ENCODE measurements around the gene CRISPLD2. TPM values are rescaled to one million over a fixed set of nuclear protein-coding genes. Genes with fewer than 3 reads are reported as not detected.
"Not testable (repeated sequence)": the region's sequence is repeated elsewhere in the genome, so short reads cannot be mapped to it uniquely, and the experiment has no call there.

Gene CRISPLD2
- polyA plus RNA-seq, 3 donors, result 6.7 to 9.2 (median 7.8) TPM

DNA sequence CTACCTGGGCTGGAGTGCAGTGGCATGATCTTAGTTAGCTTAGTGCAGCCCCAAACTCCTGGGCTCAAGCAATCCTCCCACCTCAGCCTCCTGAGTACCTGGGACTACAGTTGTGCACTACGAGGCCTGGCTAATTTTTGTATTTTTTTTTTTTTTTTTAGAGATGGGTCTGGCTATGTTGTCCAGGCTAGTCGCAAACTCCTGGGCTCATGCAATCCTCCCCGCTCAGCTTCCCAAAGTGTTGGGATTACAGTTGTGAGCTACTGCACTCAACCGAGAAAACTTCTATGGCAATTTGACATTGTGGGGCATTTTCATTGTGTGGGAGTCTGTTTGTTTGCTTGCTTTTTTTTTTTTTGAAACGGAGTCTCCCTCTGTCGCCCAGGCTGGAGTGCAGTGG is 30.0 kb downstream of the CRISPLD2 start:
- DNase-seq (ENCODE audit: extremely low read depth in 1 of 11, low read depth in 9 of 11, low spot score in 4 of 11), result no peak

DNA sequence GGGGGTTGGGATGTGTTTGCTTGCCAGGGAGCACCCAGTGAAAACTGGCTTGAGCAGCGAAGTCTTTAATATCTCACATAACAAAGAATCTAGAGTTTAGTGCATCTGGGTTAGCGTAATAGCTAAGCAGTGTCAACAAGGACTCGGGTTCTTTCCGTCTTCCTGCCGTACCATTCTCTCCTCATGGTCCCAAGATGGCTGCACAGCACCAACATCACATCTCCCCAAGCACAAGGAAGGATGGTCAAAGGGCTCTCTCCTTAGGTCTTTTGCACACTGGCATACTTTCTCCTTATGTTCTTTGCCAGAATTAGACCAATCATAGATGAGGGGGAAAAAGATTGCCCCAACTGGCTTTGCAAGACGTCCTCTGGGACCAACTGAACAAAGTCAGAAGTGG is 30.9 kb downstream of the CRISPLD2 start:
- no peak for DNase-seq (ENCODE audit: extremely low read depth in 1 of 11, low read depth in 9 of 11, low spot score in 4 of 11)

DNA sequence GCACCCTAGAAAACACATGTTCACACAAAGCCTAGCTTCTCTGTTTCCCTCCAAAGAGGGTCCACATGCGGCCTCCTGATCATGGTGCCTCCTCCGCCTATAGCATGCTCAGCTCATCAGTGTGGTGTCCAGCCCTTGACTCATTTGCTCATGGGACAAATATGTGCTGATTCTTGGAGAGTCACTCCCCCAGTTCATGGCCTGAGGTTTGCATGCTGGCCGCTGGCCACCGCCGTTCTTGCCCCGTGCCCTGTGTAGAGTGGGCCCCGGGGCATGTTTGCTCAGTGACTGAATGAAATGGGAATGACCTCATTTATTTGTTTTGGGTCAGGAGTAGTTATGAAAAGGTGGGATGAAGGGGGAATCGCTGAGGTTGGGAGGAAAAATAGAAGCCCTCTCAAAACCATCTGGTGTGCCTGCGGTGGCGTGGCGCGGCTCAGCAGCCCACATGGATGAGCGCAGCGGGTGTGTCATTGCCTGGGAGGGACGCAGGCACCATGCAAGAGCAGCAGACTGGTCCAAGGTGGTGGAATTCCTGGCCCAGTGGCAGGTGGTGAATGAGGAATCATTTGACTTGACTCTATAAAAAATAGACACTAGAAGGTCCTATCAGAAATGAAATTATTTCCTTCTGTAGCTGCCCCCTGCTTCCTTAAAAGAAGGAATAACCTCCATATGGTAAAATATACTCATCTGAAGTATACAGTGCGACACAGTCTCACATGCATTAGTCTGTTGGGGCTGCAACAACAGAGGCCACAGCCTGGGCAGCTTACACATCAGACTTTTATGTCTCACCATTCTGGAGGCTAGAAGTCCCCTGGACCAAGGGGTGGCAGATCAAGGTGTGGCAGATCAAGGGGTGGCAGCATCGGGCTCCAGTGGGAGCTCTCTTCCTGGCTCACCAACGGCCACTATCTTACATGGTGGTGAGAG is 31.7 kb downstream of the CRISPLD2 start:
- DNase-seq (ENCODE audit: extremely low read depth in 1 of 11, low read depth in 9 of 11, low spot score in 4 of 11), result no peak

DNA sequence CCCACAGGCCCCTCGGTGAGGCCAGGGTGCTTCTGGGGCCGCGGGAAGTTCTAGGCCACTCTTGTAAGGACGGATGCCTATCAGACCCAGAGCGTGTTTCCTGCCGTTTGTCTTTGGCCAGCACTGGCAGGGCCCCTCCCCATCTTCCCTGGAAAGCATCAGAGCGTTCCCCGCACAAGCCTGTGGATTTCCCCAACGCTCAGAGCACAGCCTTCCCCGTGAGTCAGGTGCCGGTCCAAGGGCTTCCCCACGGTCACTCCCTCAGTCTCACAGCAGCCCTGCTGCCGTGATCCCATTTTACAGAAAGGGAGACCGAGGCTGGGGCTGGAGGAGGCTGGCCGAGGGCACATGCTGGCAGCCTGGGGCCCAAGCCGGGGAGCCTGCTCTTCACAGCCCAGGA is 33.7 kb downstream of the CRISPLD2 start:
- no peak for DNase-seq (ENCODE audit: extremely low read depth in 1 of 11, low read depth in 9 of 11, low spot score in 4 of 11)

DNA sequence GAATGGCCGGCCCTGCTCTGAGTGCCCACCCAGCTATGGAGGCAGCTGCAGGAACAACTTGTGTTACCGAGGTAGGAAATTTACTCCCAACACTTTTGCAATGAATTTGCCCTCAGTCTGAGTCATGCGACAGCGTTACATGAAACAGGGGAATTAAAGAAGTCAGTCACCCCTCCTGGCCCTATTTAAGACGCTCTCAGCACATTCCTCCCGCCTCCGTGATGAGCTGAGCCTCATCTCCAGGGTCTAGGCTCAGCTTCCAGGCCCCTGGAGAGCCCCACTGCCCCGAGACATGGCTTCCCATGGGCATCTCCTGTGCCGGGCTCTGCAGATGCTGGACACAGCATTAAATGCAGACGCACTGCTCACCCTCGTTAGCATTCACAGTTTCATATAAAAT is 35.0 kb downstream of the CRISPLD2 start:
- DNase-seq (ENCODE audit: extremely low read depth in 1 of 11, low read depth in 9 of 11, low spot score in 4 of 11), result no peak

DNA sequence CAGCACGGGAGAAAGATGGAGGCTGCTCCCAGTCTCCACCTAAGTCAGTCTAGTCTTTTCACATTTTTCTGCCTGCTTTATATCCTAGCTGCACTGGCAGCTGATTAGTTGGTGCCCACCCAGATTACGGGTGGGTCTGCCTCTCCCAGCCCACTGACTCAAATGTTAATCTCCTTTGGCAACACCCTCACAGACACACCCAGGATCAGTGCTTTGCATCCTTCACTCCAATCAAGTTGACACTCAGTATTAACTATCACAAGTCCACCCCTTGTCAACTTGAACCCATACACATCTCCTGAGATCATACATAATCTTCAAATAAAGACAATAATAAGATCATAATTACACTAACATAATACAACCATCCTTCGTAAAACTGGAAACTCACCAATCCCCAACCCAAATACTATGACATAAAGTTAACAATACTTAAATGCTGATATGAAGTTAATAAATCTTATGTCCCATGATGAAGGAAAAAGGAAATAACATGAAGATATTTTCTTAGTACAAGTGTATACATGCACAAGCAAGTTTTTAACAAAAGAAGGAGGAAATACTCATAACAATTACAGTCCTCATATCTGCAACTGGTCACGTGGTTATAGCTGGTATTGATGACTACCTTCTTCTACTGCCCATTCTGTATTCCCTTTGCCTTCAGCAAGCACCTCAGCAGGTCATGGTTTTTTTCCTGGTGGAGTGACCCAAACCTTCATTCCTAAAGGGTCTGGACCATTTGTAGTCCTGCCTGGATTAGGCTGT is 35.8 kb downstream of the CRISPLD2 start:
- not testable (repeated sequence) for DNase-seq (ENCODE audit: extremely low read depth in 1 of 11, low read depth in 9 of 11, low spot score in 4 of 11)

DNA sequence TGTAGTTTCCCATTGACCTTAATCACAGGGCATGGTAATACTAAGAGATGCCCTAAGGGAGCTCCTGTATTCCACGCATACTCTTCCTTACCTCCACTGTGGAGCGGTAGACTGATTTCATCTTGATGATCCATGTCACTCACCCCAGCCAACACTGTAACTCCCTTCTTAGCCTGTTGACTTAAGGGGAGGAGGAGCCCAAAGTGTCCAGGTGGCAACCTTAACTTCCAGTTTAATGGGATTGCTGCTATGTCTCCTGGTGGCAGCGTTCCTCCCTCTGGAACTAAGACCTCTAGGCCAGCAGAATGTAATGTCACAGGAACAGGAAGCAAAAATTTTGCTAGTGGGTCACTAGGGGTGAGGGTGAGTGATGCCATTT is 36.4 kb downstream of the CRISPLD2 start:
- DNase-seq (ENCODE audit: extremely low read depth in 1 of 11, low read depth in 9 of 11, low spot score in 4 of 11), result not testable (repeated sequence)

DNA sequence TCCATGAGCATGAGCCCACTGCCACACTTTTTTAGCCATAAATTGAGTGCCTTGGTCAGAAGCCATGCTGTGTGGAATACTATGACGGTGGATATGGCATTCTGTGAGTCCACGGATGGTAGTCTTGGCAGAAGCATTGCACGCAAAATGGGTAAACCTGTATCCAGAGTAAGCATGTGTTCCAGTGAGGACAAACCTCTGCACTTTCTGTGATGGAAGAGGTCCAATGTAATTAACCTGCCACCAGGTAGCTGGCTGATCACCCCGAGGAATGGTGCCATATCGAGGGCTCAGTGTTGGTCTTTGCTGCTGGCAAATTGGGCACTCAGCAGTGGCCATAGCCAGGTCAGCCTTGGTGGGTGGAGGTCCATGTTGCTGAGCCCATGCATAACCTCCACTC is 37.0 kb downstream of the CRISPLD2 start:
- DNase-seq (ENCODE audit: extremely low read depth in 1 of 11, low read depth in 9 of 11, low spot score in 4 of 11), result not testable (repeated sequence)

DNA sequence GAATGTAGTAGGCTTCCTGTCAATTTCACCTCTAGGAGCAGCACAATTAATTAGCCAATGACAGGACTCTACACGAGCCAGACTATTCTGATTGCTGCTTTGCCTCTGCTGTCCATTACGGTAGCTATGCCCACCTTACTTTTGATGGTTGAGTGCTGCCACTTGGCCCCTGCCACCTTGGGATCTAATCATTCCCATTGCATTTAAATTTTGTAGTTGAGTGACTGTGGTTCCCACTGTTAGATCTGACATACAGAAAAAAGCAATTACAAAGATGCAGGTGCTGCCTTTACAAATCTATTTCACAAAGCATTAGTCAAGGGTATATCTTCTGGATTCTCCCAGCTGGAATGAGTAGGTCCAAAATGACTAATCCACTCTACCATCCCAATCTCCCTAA is 39.9 kb downstream of the CRISPLD2 start:
- DNase-seq (ENCODE audit: extremely low read depth in 1 of 11, low read depth in 9 of 11, low spot score in 4 of 11), result no peak

DNA sequence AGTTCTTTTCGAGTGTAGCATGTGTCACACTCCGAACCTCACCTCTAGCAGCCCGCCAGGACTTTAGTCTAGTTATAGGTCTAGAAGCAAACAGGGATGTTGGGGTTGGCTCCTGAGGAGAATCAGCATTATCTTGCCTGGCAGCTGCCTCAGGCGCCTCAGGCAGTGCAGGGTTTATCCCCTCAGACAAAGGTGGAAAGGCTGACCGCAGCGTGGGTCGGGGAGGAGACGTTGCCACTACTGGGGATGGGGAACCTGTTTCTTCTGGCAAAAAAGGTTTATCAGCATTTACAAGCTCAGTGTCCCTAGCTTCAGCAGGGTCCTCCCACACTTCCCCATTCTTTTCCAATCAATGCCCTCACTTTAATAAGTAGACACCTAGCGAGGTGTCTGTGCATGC is 40.6 kb downstream of the CRISPLD2 start:
- no peak for DNase-seq (ENCODE audit: extremely low read depth in 1 of 11, low read depth in 9 of 11, low spot score in 4 of 11)

DNA sequence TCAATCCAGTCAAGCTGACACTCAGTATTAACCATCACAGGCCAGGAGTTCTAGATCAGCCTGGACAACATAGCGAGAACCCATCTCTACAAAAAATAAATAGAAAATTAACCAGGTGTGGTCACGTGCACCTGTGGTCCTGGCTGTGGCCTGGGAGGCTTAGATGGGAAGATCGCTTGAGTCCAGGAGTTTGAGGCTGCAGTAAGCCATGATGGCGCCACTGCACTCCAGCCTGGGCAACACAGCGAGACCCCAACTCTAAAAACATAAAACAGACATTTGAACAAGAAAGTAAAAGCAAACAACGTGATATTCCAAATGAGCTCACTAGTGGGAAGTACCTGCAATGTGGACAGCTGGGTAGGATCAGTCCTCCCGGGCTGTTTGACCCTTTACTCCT is 41.9 kb downstream of the CRISPLD2 start:
- no peak for DNase-seq (ENCODE audit: extremely low read depth in 1 of 11, low read depth in 9 of 11, low spot score in 4 of 11)

DNA sequence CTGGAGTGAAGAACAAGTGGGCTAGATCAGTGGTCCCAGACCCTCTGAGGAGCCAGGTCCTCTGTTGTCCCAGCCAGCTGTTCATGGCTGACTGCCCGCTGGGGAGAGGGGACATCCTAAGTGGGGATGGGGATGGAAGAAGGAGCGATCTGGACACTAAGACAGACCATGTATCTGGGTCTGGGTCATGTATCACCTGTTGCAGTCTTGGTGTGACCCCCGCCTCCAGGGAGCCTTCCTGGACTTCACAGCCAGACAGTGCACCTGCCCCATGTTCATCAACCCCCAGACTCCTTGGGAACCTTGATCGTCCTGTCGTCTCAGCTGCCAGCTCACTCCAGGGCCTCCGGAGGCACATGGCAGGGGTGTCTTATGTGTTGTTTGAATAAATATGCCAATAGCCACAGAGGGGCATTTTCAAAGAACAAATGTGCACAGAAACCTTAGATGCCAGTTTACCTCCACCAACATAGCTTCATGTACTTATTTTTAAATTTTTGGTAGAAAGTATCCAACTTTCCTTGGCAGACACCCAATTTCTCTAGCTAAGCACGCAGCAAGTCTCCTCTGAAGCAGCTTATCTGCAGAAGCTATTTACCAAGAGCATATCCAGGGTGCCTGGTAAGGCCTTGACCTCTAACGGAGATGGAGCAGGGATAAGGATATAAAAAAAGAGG is 43.2 kb downstream of the CRISPLD2 start:
- DNase-seq (ENCODE audit: extremely low read depth in 1 of 11, low read depth in 9 of 11, low spot score in 4 of 11), result no peak

DNA sequence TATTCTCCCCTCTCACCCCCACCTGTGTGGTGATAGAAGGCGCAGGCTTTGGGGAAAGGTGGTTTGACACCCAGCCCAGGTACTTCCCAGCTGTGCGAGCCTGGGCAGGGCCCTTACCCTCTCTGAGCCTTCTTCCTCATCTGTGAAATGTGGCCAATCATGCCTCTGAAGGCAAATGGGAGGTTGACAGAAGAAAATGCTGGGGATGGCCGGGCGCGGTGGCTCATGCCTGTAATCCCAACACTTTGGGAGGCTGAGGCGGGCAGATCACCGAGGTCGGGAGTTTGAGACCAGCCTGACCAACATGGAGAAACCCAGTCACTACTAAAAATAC is 43.7 kb downstream of the CRISPLD2 start:
- DNase-seq (ENCODE audit: extremely low read depth in 1 of 11, low read depth in 9 of 11, low spot score in 4 of 11), result no peak

DNA sequence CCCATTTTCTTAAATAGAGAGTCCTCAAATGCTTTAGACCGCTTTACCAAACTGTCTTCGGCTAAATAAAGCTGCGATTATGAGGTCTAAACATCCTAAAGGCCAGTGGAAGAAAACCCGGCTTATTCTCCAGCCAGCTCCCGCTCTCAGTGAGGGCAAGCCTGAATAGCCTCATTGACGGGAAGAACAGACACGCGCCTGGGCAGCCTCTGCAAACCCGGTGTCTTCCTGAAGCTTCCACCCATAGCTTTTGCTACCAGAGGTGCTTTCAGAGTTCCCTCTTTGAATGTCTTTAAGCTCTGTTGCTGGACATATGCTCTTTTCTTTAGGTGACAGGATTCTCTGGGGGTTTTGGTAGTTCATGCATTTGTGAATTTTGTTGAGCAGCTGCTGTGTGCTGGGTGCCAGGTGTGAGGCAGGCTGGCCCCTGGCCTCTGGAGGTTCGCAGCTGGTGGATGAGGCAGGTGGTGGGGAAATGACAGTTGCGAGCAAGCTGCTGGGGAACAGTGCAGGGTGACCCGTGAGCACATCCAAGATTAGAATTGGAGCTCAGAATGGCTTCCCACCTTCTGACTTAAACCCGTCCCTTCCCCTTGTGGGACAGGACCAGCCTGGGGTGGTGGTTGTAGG is 44.7 kb downstream of the CRISPLD2 start:
- DNase-seq (ENCODE audit: extremely low read depth in 1 of 11, low read depth in 9 of 11, low spot score in 4 of 11), result no peak

DNA sequence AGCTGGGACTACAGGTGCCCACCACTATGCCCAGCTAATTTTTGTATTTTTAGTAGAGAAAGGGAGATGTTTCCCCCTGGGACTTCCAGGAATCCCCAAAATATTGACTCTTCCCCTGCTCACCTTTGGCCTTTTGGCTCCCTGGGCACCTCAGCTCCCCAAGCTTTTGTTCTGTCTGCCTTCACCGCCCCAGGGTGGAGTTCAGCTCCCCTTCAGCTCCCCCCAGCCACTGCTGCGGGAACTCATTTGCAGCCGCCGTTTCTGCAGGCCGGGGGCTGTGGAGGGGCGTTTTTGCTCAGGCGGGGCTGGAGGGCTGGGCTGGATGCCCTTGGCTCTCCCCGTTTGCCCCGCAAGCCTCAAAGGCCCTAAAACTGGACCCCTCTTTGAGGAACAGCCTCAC is 47.9 kb downstream of the CRISPLD2 start:
- DNase-seq (ENCODE audit: extremely low read depth in 1 of 11, low read depth in 9 of 11, low spot score in 4 of 11), result no peak

DNA sequence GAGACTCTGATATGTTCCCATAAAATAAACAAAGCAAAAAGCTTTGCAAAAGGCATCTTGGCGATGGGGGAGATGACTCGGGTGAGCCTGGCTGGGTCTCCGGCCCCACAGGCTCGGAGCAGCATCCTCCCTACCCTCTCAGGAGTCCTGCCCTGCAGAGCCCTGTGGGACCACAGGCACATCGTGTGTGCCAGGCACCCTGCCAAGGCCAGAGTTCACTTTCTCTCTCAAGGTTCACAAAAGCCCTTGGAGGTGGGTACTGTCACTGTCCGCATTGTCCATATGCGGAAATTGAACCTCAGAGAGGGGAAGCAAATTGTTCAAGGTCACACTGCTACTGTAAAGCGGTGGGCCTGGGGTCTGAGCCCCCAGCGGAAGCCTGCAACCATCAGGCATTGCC is 48.5 kb downstream of the CRISPLD2 start:
- DNase-seq (ENCODE audit: extremely low read depth in 1 of 11, low read depth in 9 of 11, low spot score in 4 of 11), result no peak

DNA sequence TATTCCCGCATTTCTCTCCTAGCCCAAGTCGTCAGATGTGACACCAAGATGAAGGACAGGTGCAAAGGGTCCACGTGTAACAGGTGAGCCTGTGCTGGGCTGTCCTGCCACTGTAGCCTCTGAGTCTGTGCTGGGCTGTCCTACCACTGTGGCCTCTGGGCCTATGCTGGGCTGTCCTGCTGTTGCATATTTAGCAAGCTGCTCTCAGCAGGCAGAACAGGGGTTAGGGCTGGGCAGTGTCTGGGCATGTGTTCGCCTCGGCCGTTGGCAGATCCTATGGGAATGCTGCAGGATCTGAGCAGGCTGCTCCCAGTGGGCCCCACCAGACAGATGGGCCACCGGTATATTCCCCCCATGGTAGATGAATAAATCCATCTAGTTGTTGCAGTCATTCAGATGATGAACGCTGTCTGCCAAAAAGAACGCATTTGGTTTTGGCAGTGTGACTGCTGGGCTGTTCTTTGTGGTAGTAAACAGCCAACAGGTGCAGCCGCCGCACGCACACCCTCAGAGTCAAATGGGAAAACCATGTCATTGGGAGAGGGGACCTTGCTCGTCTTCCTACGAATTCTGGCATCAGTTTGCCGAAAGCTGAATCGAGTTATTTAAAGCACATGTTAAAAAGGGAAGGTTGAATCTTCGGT is 49.2 kb downstream of the CRISPLD2 start:
- no peak for DNase-seq (ENCODE audit: extremely low read depth in 1 of 11, low read depth in 9 of 11, low spot score in 4 of 11)

DNA sequence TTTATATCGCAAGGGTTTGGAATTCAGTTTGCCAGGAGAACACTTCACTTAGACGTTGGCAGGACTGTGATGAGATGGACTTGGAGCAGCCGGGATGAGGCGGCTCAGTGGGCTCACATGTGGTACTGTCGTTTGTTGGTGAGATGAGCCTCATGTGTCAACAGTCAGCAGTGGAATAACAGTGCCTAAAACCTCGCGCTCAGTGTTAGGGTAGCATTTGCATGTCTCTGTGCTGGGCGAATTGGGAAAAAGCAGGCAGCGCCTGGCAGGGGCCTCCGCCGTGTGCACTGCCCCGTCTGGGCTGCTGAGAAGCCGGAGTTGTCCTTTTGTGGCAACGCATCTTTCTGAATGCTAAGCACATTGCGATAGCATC is 49.7 kb downstream of the CRISPLD2 start:
- DNase-seq (ENCODE audit: extremely low read depth in 1 of 11, low read depth in 9 of 11, low spot score in 4 of 11), result no peak

DNA sequence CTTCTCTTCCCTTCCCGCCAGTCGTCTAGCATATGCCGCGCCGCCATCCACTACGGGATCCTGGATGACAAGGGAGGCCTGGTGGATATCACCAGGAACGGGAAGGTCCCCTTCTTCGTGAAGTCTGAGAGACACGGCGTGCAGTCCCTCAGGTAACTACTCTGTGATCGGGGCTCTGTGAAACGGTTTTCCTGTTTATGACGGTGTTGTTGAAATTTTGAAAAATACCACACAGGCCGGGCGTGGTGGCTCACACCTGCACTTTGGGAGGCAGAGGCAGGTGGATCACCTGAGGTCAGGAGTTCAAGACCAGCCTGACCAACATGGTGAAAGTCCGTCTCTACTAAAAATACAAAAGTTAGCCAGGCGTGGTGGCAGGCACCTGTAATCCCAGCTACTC is 53.2 kb downstream of the CRISPLD2 start:
- DNase-seq (ENCODE audit: extremely low read depth in 1 of 11, low read depth in 9 of 11, low spot score in 4 of 11), result not testable (repeated sequence)

Measured in renal cortex interstitium (tissue), 11 donors.